Testis (tissue), 3 donors: ENCODE results near the gene PGLYRP4. TPM values are rescaled to one million over a fixed set of nuclear protein-coding genes. Genes with fewer than 3 reads are reported as not detected.
"Not testable (repeated sequence)": the region's sequence is repeated elsewhere in the genome, so short reads cannot be mapped to it uniquely, and the experiment has no call there.

Source experiments
- DNase-seq: peaks from one replicate; pipeline ENCODE4 v3.0.0-alpha.2; 2019
- H3K27ac ChIP-seq, 2 donors: fragments of 200-600 bp; sonication (generic); one replicate each; pipeline ENCODE4 v1.5.1; 2019
- H3K27me3 ChIP-seq: fragments of 200-600 bp; sonication (generic); one replicate; pipeline ENCODE4 v1.5.1; 2019
- H3K36me3 ChIP-seq: fragments of 200-600 bp; sonication (generic); one replicate; pipeline ENCODE4 v1.5.1; 2017; ENCODE audit warnings: low read depth; ENCODE audit errors: missing control alignments
- H3K4me1 ChIP-seq: fragments of 200-600 bp; sonication (generic); one replicate; pipeline ENCODE4 v1.5.1; 2019
- H3K4me3 ChIP-seq, 2 donors: fragments of 200-600 bp; sonication (generic); one replicate each; pipeline ENCODE4 v1.5.1; 2017 to 2019
- H3K9me3 ChIP-seq: fragments of 200-600 bp; sonication (generic); one replicate; pipeline ENCODE4 v1.5.1; 2017
- POLR2A ChIP-seq: fragments of 450-650 bp; IDR thresholded peaks from one replicate; pipeline ENCODE4 v1.6.1; 2017; ENCODE audit warnings: antibody characterized with exemption, mild to moderate bottlenecking, moderate library complexity
- WGBS, 2 donors: methylation state at CpG; one replicate each; pipeline ENCODE4 v1.1.5; 2018; 5-methylcytosine and 5-hydroxymethylcytosine counted together
- intact Hi-C: fragments of 100-400 bp; cut with DNase I; formaldehyde crosslinking; loops from one replicate; pipeline ENCODE4 v1.15.1; 2023; ENCODE audit warnings: low total_unique reads
- polyA plus RNA-seq: library from polyadenylated mRNA; stranded (reverse); fragments of 350-450 nt; fragmentation: Illumina TruSeq; extraction: RNeasy Lipid Tissue Mini Kit (QIAGEN cat#74804); gene quantifications from one replicate; pipeline ENCODE4 v1.2.3, GENCODE V29; 2014; ENCODE audit warnings: low read depth, low replicate concordance; ENCODE audit not compliant: insufficient read depth
- total RNA-seq, 2 donors: library from RNA; depleted of rRNA; stranded (reverse); fragments of >200 nt; gene quantifications; one replicate each; pipeline ENCODE4 v1.2.3, GENCODE V29; 2016
- TF ChIP-seq, protein P1 (sequence below), 3 experiments: fragments of 450-650 bp in 2 of 3; fragments of 200-600 bp in 1 of 3; sonication (generic) in 1 of 3; IDR thresholded peaks; one replicate each; pipeline ENCODE4 v1.5.1; 2016 to 2019; ENCODE audit warnings: antibody characterized with exemption in 3 of 3, mild to moderate bottlenecking in 2 of 3, moderate library complexity in 1 of 3

The PGLYRP4 gene
- total and polyA plus RNA-seq, 3 donors from 2014 or later, result 0.12 to 0.17 TPM; not detected in 1

DNA sequence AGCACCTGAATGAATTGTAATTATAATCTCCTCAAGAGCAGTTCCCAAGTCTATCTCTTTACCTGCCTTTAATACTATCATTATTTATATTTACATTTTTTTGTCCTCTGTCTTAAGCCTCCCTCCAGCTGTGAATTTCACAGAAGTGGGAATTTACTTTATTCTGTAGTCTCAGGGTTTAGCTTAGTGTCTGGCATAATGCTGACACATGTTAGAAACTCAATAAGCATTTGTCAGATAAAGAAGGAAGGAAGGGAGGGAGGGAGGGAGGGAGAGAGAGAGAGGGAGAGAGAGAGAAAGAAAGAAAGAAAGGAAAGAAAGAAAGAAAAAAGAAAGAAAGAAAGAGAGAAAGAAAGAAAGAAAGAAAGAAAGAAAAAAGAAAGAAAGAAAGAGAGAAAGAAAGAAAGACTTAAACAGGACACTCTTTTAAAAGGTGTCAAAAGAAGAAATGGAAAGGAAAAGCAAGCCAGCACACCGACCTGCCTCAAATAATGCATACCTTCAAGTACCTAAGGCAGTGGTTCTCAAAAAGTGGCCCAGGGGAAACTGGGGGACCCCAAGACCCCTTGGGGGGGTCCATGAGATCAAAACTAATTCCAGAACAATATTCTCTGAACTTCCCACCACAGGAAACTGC, 1.8 kb upstream of the PGLYRP4 start:
- no peaks in the 10 kb centered on the region for H3K9me3 ChIP-seq
- no peak overlapping the region for H3K27ac ChIP-seq
- intact Hi-C loops, result loop anchor here (10.0 kb wide), 1 partner anchor 144 kb away; no protein-coding TSS in a partner anchor
- DNase-seq, result no peak
- no peaks in the 10 kb centered on the region for H3K4me1 ChIP-seq
- no peaks in the 10 kb centered on the region for H3K27me3 ChIP-seq
- TF ChIP-seq, protein P1, sequence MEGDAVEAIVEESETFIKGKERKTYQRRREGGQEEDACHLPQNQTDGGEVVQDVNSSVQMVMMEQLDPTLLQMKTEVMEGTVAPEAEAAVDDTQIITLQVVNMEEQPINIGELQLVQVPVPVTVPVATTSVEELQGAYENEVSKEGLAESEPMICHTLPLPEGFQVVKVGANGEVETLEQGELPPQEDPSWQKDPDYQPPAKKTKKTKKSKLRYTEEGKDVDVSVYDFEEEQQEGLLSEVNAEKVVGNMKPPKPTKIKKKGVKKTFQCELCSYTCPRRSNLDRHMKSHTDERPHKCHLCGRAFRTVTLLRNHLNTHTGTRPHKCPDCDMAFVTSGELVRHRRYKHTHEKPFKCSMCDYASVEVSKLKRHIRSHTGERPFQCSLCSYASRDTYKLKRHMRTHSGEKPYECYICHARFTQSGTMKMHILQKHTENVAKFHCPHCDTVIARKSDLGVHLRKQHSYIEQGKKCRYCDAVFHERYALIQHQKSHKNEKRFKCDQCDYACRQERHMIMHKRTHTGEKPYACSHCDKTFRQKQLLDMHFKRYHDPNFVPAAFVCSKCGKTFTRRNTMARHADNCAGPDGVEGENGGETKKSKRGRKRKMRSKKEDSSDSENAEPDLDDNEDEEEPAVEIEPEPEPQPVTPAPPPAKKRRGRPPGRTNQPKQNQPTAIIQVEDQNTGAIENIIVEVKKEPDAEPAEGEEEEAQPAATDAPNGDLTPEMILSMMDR (IDR thresholded peaks at IDR 0.05), result no peak
- TF ChIP-seq POLR2A, result no peak
- WGBS, 2 donors, result 62 to 68% methylated on average over 1 of the region's 1 CpG
- no peak overlapping the region for H3K4me3 ChIP-seq
- H3K36me3 ChIP-seq, result no peaks in the 10 kb centered on the region

DNA sequence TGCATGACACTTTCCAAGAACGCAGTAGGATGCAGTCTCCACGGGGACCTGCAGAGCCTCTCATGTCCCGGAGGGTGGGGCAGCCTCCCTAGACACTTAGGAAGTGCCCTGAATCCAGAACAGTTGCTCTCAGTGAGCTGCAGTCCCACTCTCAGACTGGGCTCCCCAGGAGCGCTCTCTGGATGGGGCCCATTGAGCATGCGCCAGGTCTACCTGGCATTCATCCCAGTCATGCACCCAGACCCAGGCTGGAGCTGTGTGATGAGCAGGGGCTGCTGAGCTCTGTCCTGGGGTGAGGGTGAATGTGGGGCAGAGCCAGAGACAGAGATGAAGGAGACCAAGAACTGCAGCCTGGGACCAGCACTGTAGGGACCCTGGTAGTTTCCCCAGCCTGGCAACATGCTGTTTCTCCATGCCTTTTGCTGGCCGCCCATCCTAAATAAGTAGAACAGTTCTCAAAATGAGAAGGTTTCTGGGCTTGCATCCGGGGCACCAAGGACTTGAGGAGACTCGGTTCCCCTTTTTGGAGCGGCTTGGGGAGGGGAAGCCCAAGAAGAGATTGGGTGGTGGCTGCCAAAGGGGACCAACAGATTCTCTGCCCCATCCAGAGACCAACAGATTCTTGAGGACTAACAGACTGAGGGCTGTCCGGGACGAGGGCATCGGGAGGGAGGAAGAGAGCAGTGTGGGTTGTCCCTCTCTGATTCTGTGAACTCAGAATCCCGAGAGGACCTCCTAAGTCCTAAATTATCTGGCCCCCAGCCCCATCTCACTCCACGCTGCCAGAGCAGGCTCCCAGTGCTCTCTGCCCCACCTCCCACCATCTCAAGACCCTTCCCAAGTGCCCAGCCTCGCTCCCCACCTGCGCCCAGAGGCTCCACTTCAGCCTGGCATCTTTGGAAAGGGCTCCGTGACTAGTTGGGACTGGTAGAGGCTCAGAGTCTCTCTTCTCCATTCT, 1.0 kb upstream of the PGLYRP4 start:
- no peak for DNase-seq
- intact Hi-C loops, result loop anchor here (10.0 kb wide), 1 partner anchor 145 kb away; no protein-coding TSS in a partner anchor
- 73 to 81% methylated on average over 16 to 17 of the region's 17 CpGs for WGBS, 2 donors

DNA sequence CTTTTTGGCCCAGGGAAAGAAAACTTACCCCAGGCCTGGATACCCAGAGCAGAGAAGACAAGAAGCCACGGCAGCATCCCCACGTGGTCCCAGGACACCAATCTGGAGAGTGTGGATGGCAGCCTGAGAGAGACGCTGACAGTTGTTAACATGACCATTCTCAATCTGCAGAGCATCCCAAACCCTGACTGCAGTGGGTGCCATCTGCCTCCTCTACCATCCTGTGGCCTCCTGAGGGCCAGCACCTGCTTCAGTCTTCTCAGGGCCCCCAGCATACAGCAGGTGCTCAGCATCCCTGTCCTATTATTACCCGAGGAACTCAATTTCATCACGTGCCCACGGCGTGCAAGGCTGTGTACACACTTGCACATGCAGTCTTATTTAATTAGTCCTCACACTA, 785 bp downstream of the PGLYRP4 start:
- no peak overlapping the region for H3K4me3 ChIP-seq
- intact Hi-C loops, result no loop called here
- TF ChIP-seq, protein P1 (IDR thresholded peaks at IDR 0.05), result no peak
- TF ChIP-seq POLR2A, result no peak
- WGBS, 2 donors, result 71 to 85% methylated on average over 7 of the region's 7 CpGs
- peaks cover 10% of the 10 kb centered on the region for H3K4me1 ChIP-seq
- no peak overlapping the region for H3K27ac ChIP-seq
- H3K27me3 ChIP-seq, result no peaks in the 10 kb centered on the region
- no peaks in the 10 kb centered on the region for H3K9me3 ChIP-seq
- no peaks in the 10 kb centered on the region for H3K36me3 ChIP-seq
- DNase-seq, result no peak

More for the DNA sequence above, 1.0 kb upstream of the PGLYRP4 start:
- H3K27me3 ChIP-seq, result no peaks in the 10 kb centered on the region
- H3K4me3 ChIP-seq, result no peak overlapping the region
- H3K27ac ChIP-seq, result no peak overlapping the region
- no peaks in the 10 kb centered on the region for H3K36me3 ChIP-seq
- no peak for TF ChIP-seq POLR2A
- TF ChIP-seq, protein P1 (IDR thresholded peaks at IDR 0.05), result no peak
- no peaks in the 10 kb centered on the region for H3K9me3 ChIP-seq
- no peaks in the 10 kb centered on the region for H3K4me1 ChIP-seq

DNA sequence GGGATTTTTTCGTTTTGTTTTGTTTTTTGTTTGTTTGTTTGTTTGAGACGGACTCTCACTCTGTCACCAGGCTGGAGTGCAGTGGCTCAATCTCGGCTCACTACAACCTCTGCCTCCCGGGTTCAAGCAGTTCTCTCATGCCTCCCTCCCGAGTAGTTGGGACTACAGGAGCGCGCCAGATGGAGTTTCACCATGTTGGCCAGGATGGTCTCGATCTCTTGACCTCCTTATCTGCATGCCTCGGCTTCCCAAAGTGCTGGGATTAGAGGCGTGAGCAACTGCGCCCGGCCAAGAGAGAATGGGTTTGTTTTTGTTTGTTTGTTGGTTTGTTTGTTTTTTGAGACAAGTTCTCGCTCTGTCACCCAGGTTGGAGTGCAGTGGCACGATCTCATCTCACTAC, 1.6 kb downstream of the PGLYRP4 start:
- H3K27me3 ChIP-seq, DNase-seq, H3K4me3 ChIP-seq, H3K27ac ChIP-seq, intact Hi-C loops, H3K9me3 ChIP-seq, H3K36me3 ChIP-seq: not testable (repeated sequence)
- 77% methylated on average over 14 of the region's 14 CpGs for WGBS, 2 donors
- H3K4me1 ChIP-seq, result peaks cover 10% of the 10 kb centered on the region

DNA sequence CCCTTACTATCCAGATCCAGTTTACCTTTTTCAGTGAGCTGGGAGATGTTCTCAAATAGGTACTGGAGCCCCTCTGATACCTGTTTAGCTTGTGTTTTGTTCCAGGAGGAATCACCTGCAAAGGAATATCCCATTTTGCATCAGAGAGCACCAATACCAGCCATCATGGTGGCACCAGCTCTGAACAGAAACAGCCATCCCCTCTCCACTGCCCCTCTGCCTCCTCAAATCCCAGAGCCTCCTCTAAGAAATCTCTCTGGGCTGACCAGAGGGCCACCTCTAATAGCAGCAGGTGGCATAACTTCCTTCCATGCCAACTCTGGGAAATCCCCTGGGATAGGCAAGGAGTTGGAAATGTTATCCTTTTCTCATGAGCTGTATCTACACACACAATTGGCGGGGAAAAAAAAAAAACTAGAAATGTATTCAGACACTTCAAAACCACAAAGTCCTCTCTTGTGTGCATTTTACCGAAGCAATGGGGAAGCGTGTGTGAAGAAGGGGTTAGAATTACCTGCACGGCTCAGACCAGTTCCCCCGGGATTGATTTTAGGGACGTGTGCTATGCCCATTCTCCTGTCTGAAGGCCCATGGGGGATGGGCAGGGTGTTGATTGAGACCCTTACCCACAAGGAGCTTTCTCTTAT, 2.4 kb downstream of the PGLYRP4 start:
- H3K36me3 ChIP-seq, result no peaks in the 10 kb centered on the region
- no peak overlapping the region for H3K4me3 ChIP-seq
- H3K9me3 ChIP-seq, result no peaks in the 10 kb centered on the region
- intact Hi-C loops, result no loop called here
- no peaks in the 10 kb centered on the region for H3K27me3 ChIP-seq
- no peak overlapping the region for H3K27ac ChIP-seq
- TF ChIP-seq POLR2A, result no peak
- TF ChIP-seq, protein P1 (IDR thresholded peaks at IDR 0.05), result no peak
- peaks cover 10% of the 10 kb centered on the region for H3K4me1 ChIP-seq
- 79 to 80% methylated on average over 6 of the region's 6 CpGs for WGBS, 2 donors
- DNase-seq, result no peak
